CD4-positive, alpha-beta T cell (primary cell): ENCODE results near the gene MASP1. TPM values are rescaled to one million over a fixed set of nuclear protein-coding genes. Genes with fewer than 3 reads are reported as not detected.

Source experiments
- ATAC-seq: fragments of 200-7000 bp; cut with Tn5 transposase; one replicate; pipeline ENCODE4 v1.10.0; 2022; ENCODE audit warnings: mild to moderate bottlenecking; ENCODE audit not compliant: poor library complexity
- CTCF ChIA-PET: fragments of 350-600 bp; sonication (Branson Sonifier 250); formaldehyde crosslinking; loops from one replicate; lab custom pipeline; 2021; ENCODE audit warnings: antibody characterized with exemption, inconsistent platforms; lab: Charles Lee
- POLR2A ChIA-PET: fragments of 350-600 bp; sonication (Branson Sonifier 250); formaldehyde crosslinking; loops from one replicate; lab custom pipeline; 2021; ENCODE audit warnings: antibody characterized with exemption, inconsistent platforms; lab: Charles Lee
- DNase-seq, 14 experiments: peaks; one replicate each; pipeline ENCODE4 v3.0.0-alpha.2; 2013 to 2020; ENCODE audit warnings: mixed read lengths in 2 of 14
- H3K27ac ChIP-seq, 2 donors: one replicate each; pipeline versions ENCODE4 v1.5.1 to v1.7.0; 2013; ENCODE audit warnings: low read length in 2 of 2, low read depth in 1 of 2, mild to moderate bottlenecking in 1 of 2
- H3K27me3 ChIP-seq, 2 experiments: 1 replicate in 1 of 2; 2 replicates in 1 of 2; pipeline versions ENCODE4 v1.6.1 to v1.7.0; 2013; ENCODE audit warnings: low read length in 2 of 2, control low read depth in 1 of 2, mild to moderate bottlenecking in 1 of 2, moderate library complexity in 1 of 2; ENCODE audit not compliant: insufficient read depth in 2 of 2, control insufficient read depth in 1 of 2
- H3K36me3 ChIP-seq: one replicate; pipeline ENCODE4 v1.6.1; 2013; ENCODE audit warnings: low read length, control low read depth; ENCODE audit not compliant: insufficient read depth
- H3K4me1 ChIP-seq: one replicate; pipeline ENCODE4 v1.6.1; 2013; ENCODE audit warnings: low read length, control low read depth; ENCODE audit not compliant: insufficient read depth
- H3K4me3 ChIP-seq: one replicate; pipeline ENCODE4 v1.5.1; 2013; ENCODE audit warnings: mild to moderate bottlenecking, low read length, moderate library complexity
- H3K9me3 ChIP-seq, 2 experiments: 1 replicate in 1 of 2; 2 replicates in 1 of 2; pipeline versions ENCODE4 v1.6.1 to v1.7.0; 2013; ENCODE audit warnings: low read length in 2 of 2, mild to moderate bottlenecking in 2 of 2, control low read depth in 1 of 2, moderate library complexity in 1 of 2; ENCODE audit not compliant: control insufficient read depth in 1 of 2, insufficient read depth in 1 of 2
- H3K27ac Mint-ChIP-seq: one replicate; pipeline ENCODE4 v1.8.0; 2020; ENCODE audit warnings: mixed read lengths
- H3K27me3 Mint-ChIP-seq: one replicate; pipeline ENCODE4 v1.8.0; 2021; ENCODE audit warnings: mixed read lengths
- H3K36me3 Mint-ChIP-seq: one replicate; pipeline ENCODE4 v1.8.0; 2021; ENCODE audit warnings: low read depth, mixed read lengths
- H3K4me1 Mint-ChIP-seq: one replicate; pipeline ENCODE4 v1.8.0; 2021; ENCODE audit warnings: low read depth, mixed read lengths
- H3K4me3 Mint-ChIP-seq: one replicate; pipeline ENCODE4 v1.8.0; 2020; ENCODE audit warnings: mild to moderate bottlenecking, mixed read lengths
- H3K9me3 Mint-ChIP-seq: one replicate; pipeline ENCODE4 v1.8.0; 2020; ENCODE audit warnings: mixed read lengths
- CTCF ChIP-seq: fragments of 200-600 bp; IDR thresholded peaks from one replicate; pipeline ENCODE4 v1.8.0; 2022; ENCODE audit warnings: antibody characterized with exemption, mild to moderate bottlenecking
- intact Hi-C, 2 experiments: fragments of 100-400 bp; cut with DNase I in 1 of 2; cut with micrococcal nuclease in 1 of 2; formaldehyde crosslinking; loops; one replicate each; pipeline versions ENCODE4 v1.15.1 to v1.9.0; 2023 to 2025; cut with DNase I, micrococcal nuclease
- total RNA-seq, 174 experiments: library from RNA in 2 of 174; stranded (reverse) in 2 of 174; gene quantifications; one replicate each; pipeline ENCODE4 v1.2.3 and lab custom pipeline; 2021 to 2026

Gene MASP1
- total RNA-seq, 2 experiments from 2014 or later = not detected

- H3K4me3 ChIP-seq = no peak overlapping the region
- peaks cover 0 to 9% of the 10 kb centered on the region in 2 experiments for H3K27me3 ChIP-seq
- no peak for ATAC-seq
- POLR2A ChIA-PET = no interaction called here
- intact Hi-C loops = no loop called here
- Mint-ChIP-seq H3K9me3 (no peaks in the 10 kb centered on the region), H3K27ac (no peak overlapping the region), H3K27me3 (peaks cover 52% of the 10 kb centered on the region), H3K36me3 (no peaks in the 10 kb centered on the region), H3K4me1 (no peaks in the 10 kb centered on the region), H3K4me3 (no peak overlapping the region)
- H3K27ac ChIP-seq = no peak overlapping the region
- no peaks in the 10 kb centered on the region for H3K36me3 ChIP-seq
- H3K9me3 ChIP-seq = no peaks in the 10 kb centered on the region
- DNase-seq = no peak
- no peak for TF ChIP-seq CTCF
- CTCF ChIA-PET = no interaction called here
- H3K4me1 ChIP-seq = no peaks in the 10 kb centered on the region
These were observed 30.0 kb downstream of the MASP1 start for GRCh38 chr3:187261541-187261969.

- H3K36me3 ChIP-seq = no peaks in the 10 kb centered on the region
- peaks cover 42% of the 10 kb centered on the region for H3K27me3 Mint-ChIP-seq
- TF ChIP-seq CTCF = no peak
- H3K9me3 ChIP-seq = no peaks in the 10 kb centered on the region
- H3K36me3 Mint-ChIP-seq = no peaks in the 10 kb centered on the region
- no peaks in the 10 kb centered on the region for H3K9me3 Mint-ChIP-seq
- CTCF ChIA-PET = no interaction called here
- no peaks in the 10 kb centered on the region for H3K4me1 Mint-ChIP-seq
- ATAC-seq (no peak), DNase-seq (no peak)
- no peak overlapping the region for H3K27ac Mint-ChIP-seq
- no peak overlapping the region for H3K27ac ChIP-seq
- no peak overlapping the region for H3K4me3 Mint-ChIP-seq
- no peaks in the 10 kb centered on the region for H3K4me1 ChIP-seq
- intact Hi-C loops = no loop called here
- POLR2A ChIA-PET = no interaction called here
- H3K27me3 ChIP-seq = peaks cover 0 to 6% of the 10 kb centered on the region in 2 experiments
- no peak overlapping the region for H3K4me3 ChIP-seq
These were observed 32.4 kb downstream of the MASP1 start for GRCh38 chr3:187259171-187259570.

GRCh38 chr3:187257992-187258692, 33.4 kb downstream of the MASP1 start:
- H3K27me3 ChIP-seq = peaks cover 0 to 6% of the 10 kb centered on the region in 2 experiments

More at GRCh38 chr3:187257992-187258692, 33.4 kb downstream of the MASP1 start:
- Mint-ChIP-seq H3K27ac (no peak overlapping the region), H3K27me3 (peaks cover 36% of the 10 kb centered on the region), H3K4me3 (no peak overlapping the region), H3K9me3 (no peaks in the 10 kb centered on the region), H3K4me1 (no peaks in the 10 kb centered on the region), H3K36me3 (no peaks in the 10 kb centered on the region)
- Histone ChIP-seq H3K27ac (no peak overlapping the region), H3K9me3 (no peaks in the 10 kb centered on the region), H3K4me3 (no peak overlapping the region), H3K4me1 (no peaks in the 10 kb centered on the region), H3K36me3 (no peaks in the 10 kb centered on the region)
- ATAC-seq = no peak
- ChIA-PET POLR2A (no interaction called here), CTCF (no interaction called here)
- no peak for DNase-seq
- intact Hi-C loops = no loop called here
- no peak for TF ChIP-seq CTCF
